GM18498 (cell line): ENCODE data around the gene BBOX1.
"Not testable (repeated sequence)": the region's sequence is repeated elsewhere in the genome, so short reads cannot be mapped to it uniquely, and the experiment has no call there.

ENCODE experiments used
- ATAC-seq: cut with Tn5 transposase; IDR thresholded peaks from one replicate; pipeline ENCODE4 v1.9.1; 2021; ENCODE audit warnings: mild to moderate bottlenecking, moderate library complexity; ENCODE audit not compliant: unreplicated experiment

Gene BBOX1

DNA sequence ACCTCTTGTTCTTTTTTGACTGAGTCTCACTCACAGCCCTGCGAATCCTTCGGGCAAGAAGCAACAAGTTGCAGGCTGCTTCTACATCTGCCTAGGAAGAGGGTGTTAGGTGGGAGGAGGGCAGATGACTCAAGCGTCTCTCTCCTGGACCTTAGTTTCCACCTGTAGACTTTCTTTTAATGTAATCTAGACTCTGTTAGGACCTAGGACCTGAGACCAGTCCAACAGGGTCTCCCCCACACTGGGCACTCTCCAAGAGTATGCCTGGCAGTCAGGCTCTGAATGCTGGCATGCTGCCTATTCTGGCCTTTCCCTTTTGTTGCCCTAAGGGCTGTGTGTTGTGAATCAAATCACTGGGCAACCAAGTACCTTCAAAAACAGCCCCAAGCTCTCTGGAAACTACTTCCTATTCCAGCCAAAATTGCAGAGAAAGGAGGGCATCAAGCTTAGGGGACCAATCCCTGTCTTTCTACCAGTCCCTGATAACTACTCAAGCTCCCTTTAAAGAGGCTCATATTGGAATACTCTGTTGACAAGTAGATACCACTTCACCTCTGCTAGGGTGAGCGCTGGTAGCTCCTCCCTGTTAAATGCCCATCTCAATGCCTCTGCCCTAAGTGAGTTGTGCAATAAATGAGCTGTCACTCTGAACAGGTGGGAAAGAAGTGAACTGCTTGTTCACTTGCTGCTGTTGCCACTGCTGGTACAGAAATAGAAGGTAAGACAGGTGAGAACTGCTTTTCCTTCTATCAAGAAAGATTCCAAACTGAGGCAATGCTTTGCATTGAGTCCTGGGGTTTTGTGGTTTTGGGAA is at the start of gene BBOX1:
TSS of gene BBOX1 (plus strand) at position 514 of the 814 bp plus-strand sequence. CDS start 14,616 bp downstream, outside the sequence.
- ATAC-seq: no peak

DNA sequence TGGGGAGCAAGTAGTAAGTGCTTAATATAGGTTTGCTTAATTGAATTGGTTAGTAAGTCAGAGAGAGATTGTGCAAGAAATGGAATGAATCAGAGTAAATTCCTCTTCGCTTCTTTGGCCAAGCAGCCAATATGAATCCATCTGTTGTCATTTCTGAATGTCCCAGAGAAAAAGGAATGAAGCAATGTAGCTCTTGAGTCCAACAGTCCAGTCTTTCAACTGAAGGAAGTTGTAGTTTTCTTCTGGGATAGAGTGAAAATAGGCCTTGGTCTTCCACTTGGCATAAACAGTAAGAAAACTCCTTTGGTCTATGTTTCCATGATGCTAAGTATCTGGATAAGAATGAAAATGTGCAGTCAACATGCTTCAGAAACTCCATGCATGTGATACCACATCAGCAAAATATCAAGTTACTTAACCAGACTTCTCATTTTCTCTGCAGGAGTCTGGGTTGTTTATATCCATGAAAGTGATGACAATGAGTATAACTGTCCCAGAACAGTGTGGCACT is 48.5 kb upstream of the BBOX1 start:
- ATAC-seq: no peak

GRCh38 chr11:26993965-26994457 is 46.6 kb upstream of the BBOX1 start, which contains the start of gene FIBIN:
Gene FIBIN (plus strand): TSS chr11:26994112. CDS start chr11:26994527, 415 bp downstream.
- no peak for ATAC-seq

GRCh38 chr11:26994631-26995095 is 46.0 kb upstream of the BBOX1 start:
- ATAC-seq: no peak

GRCh38 chr11:26995701-26996460 is 44.7 kb upstream of the BBOX1 start:
- no peak for ATAC-seq

GRCh38 chr11:26997378-26997777 is 43.2 kb upstream of the BBOX1 start:
- no peak for ATAC-seq

DNA sequence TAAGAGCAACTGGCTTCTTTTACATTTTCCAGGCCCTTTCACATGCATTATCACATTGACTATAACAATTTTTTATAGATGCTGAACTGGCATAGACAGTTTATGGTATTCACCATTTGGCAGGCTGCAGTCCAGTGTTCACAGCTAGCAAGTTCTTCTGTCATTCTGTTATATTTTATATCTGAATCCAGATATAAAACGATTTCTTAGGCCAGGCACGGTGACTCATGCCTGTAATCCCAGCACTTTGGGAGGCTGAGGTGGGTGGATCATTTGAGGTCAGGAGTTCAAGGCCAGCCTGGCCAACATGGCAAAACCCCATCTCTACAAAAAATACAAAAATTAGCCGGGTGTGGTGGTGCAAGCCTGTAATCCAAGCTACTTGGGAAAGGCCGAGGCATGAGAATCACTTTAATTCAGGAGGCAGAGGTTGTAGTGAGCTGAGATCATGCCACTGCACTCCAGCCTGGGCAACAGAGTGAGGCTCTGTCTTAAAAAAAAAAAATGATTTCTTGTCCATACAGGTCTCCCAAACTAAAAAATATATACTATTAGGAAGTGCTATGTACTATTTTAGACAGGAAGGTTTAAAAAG is 39.4 kb upstream of the BBOX1 start:
- ATAC-seq: not testable (repeated sequence)

GRCh38 chr11:27002431-27002830 is 38.2 kb upstream of the BBOX1 start:
- ATAC-seq: no peak

DNA sequence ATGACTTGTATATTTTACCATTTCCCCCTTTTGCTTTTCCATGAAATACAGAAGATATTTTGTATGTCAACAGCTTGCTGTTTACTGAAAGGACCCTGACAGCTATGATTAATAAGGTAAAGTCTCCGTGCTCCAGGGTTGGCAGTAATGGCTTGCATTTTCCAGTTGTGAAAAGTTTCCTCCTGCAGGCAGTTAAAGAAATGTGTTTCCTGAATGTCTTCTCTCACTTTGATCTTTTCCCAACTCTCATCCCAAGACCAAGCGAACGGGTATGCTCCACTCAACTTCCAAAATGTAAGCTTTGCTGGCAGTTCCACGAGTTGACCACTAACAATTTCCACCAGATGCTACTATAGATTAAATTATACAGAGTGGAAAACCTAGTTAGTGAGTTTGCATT is 37.8 kb upstream of the BBOX1 start:
- ATAC-seq: no peak

DNA sequence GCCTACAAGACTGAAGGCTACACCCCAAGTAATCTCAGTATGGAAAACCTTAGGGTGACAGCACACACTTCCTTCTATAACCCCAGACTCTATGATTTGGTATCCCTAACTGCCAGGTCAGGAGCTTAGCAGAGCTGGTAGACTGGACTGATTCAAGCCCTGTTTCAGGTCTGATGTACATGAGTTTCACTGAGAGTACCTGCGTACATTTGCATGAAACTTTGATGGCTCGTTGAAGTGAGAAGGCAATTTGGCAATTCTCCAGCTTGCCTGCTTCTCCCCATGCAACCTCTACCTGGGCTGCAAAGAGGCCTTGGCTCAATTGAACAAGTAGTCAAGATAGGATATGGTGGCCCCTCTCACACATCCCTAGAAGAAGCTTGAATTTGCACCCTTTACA is 36.5 kb upstream of the BBOX1 start:
- no peak for ATAC-seq

- no peak for ATAC-seq
Observed at GRCh38 chr11:27008811-27009535, 31.6 kb upstream of the BBOX1 start.

DNA sequence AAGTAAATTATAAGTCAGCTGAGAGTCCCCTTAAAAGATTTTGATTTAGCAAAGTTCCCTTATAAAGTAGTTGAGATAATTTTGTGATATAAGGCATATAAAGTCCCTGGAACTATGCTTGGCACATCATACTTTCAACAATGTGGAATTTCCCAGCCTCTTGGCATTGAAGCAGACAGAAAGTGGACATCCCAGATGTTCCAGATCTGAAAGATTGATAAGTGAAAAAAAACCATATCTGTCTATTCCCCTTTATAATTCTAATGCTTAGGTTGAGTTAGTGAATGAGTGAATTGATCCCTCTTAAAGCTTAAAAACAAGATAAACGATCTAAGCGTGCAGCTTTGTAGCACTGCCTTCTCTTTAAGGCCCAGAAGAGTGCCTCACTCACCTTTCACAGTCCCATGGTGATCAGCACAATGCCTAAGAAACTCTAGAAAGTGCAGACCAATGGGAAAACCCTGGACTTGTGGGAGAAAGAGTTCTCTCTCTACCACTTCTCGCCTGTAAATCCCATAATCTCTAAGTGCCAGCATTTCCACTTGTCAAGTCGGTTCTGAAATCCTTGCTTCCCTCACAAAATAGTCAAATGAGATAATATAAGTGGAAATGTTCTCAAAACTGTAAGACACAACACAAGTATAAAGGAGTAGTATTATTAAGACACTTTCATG is 28.9 kb upstream of the BBOX1 start:
- no peak for ATAC-seq

- no peak for ATAC-seq
Observed at GRCh38 chr11:27012234-27012921, 28.2 kb upstream of the BBOX1 start.

- no peak for ATAC-seq
Observed at GRCh38 chr11:27013781-27014361, 26.7 kb upstream of the BBOX1 start.

DNA sequence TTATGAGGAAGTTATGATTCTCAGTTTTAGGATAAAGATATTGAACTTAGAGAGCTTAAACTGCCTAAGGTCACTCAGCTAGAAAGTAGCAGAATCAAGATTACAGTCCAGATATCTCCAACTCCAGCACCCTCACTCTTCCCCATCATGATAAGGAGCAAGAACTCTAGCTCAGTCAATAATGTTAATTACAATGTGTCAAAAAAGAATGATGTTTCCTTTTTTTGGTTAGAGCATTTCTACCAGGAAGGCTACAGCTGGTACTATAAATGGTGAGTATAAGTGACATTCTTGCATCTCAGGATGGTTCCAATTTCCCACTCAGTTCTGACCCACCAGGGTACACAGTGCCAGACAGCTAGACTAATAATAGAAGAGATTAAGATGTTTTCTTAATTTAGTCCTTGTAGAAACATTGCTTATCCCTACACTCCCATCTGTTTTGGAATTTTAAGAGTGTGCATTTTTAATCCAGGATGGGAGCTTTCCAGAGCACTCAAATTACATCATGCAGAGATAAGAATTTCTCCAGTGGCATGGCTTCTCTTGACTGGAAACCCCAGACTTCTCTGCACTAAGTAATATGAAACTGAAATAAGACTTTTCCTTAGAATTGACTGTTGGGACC is 21.6 kb upstream of the BBOX1 start:
- ATAC-seq: no peak

- no peak for ATAC-seq
Observed at GRCh38 chr11:27020751-27021150, 19.9 kb upstream of the BBOX1 start.

DNA sequence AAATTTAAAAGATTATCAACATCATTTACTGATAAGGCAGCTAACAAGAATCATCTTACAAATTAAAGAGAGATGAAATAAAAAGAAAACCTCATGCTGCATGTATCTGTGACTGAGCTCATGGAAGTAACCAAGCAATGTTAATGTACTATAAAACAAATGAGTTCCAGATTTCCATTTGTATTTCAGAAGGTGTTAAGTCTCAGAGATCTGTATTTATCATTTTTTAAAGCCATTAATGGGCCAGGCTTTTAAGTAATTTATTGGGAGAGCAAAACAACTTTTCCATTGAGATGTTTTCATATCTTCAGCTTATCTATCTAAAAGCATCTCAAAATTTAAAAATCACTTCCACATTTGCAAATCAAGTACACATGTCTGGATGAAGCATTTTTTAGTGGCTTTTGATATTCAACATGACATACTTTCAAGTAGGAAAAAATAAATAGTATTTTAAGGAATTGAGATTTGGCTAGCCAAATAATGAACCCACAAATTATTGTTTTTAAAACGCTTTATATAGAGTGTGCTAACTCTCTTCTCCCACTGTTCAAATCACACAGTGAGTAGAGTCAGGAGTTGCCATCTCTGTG is 17.9 kb upstream of the BBOX1 start:
- no peak for ATAC-seq

DNA sequence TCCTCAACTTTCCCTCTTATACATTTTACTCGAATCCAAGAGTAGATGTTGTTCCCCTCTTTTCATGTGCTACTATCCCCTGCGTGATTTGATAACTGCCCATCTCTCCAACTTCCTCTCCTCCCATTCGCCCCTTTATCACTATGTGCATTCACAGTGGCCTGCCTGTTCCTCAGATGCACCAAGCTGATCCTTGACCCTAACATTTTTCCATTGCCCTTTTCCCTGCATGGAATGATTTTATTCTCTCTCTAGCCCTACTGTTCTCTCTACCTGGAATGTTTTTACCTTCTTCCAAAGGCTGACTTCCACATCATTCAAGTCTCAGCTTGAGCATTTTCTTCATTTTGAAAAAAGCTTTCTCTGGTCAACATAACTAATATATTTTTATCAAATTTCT is 15.8 kb upstream of the BBOX1 start:
- no peak for ATAC-seq
